OCI-LY3 (cell line): ENCODE measurements around the gene SOX8.

Experiments used
- H2AFZ ChIP-seq: fragments of 200-600, 300-600 bp; shearing (Covaris generic); 2 replicates; pipeline ENCODE4 v1.6.0; 2014; ENCODE audit warnings: antibody characterized with exemption, low read depth, low read length
- H3K27ac ChIP-seq: fragments of 200-600, 300-600 bp; sonication (generic); 2 replicates; pipeline ENCODE4 v1.5.1; 2014; ENCODE audit warnings: mild to moderate bottlenecking, low read length, moderate library complexity, mixed read lengths
- H3K27me3 ChIP-seq: fragments of 200-600, 300-600 bp; sonication (generic); 2 replicates; pipeline ENCODE4 v1.6.1; 2014; ENCODE audit warnings: low read depth, low read length, mixed read lengths
- H3K36me3 ChIP-seq: fragments of 200-600, 300-600 bp; sonication (generic); replicated peaks from 2 replicates; pipeline ENCODE3; 2014; ENCODE audit warnings: low read depth, low read length, mixed read lengths
- H3K4me1 ChIP-seq: fragments of 300-600, 200-600 bp; sonication (generic); 2 replicates; pipeline ENCODE4 v1.6.1; 2014; ENCODE audit warnings: low read length, mixed read lengths
- H3K4me2 ChIP-seq: fragments of 200-600, 300-600 bp; sonication (generic); 2 replicates; pipeline ENCODE4 v1.6.1; 2014; ENCODE audit warnings: low read length, mixed read lengths
- H3K4me3 ChIP-seq: fragments of 300-600, 200-600 bp; sonication (generic); 2 replicates; pipeline ENCODE4 v1.5.1; 2014; ENCODE audit warnings: antibody characterized with exemption, mild to moderate bottlenecking, low read length, moderate library complexity
- H3K79me2 ChIP-seq: fragments of 300-600, 200-600 bp; shearing (Covaris generic); 2 replicates; pipeline ENCODE4 v1.6.1; 2014; ENCODE audit warnings: mild to moderate bottlenecking, low read length, mixed read lengths
- H3K9ac ChIP-seq: fragments of 300-600, 200-600 bp; shearing (Covaris generic); 2 replicates; pipeline ENCODE4 v1.6.0; 2014; ENCODE audit warnings: mild to moderate bottlenecking, low read length, moderate library complexity
- H3K9me3 ChIP-seq: fragments of 200-600, 300-600 bp; shearing (Covaris generic); 2 replicates; pipeline ENCODE4 v1.6.1; 2014; ENCODE audit warnings: low read length, mixed read lengths; ENCODE audit not compliant: insufficient read depth
- H4K20me1 ChIP-seq: fragments of 200-600, 300-600 bp; sonication (generic); 2 replicates; pipeline ENCODE4 v1.6.1; 2016; ENCODE audit warnings: low read length, mixed read lengths; ENCODE audit not compliant: insufficient read depth
- EZH2phosphoT487 ChIP-seq: fragments of 200-600 bp; shearing (Covaris generic); IDR thresholded peaks from 2 replicates; pipeline ENCODE4 v1.6.1; 2018; ENCODE audit warnings: antibody characterized with exemption, mixed run types, low read depth
- TF ChIP-seq, protein P1 (sequence below): fragments of 200-600, 300-600 bp; sonication (generic); IDR thresholded peaks from 2 replicates; pipeline ENCODE4 v1.5.1; 2014; ENCODE audit warnings: antibody characterized with exemption, low read length, low read depth

Gene SOX8

DNA sequence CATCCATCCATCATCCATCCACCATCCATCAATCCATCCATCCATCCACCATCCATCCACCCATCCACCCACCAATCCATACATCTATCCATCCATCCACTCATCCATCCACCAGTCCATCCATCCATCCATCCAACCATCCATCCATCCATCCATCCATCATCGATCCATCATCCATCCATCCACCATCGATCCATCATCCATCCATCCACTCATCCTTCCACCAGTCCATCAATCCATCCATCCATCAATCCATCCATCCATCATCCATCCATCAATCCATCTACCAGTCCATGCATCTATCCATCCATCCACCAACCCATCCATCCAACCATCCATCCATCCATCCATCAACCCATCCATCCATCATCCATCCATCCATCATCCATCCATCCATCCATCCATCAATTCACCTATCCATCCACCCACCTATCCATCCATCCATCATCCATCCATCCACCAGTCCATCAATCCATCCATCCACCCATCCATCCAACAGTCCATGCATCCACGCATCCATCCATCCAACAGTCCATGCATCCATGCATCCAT, 51.6 kb downstream of the SOX8 start:
- Histone ChIP-seq H2AFZ (no peak overlapping the region), H3K27me3 (no peaks in the 10 kb centered on the region), H3K4me1 (no peaks in the 10 kb centered on the region), H3K79me2 (no peaks in the 10 kb centered on the region), H3K9me3 (no peaks in the 10 kb centered on the region), H3K9ac (no peak overlapping the region), H3K27ac (no peak overlapping the region), H3K4me2 (no peak overlapping the region), H3K4me3 (no peak overlapping the region), H4K20me1 (no peaks in the 10 kb centered on the region), H3K36me3 (no peaks in the 10 kb centered on the region)
- TF ChIP-seq EZH2phosphoT487: no peak
- TF ChIP-seq, protein P1, sequence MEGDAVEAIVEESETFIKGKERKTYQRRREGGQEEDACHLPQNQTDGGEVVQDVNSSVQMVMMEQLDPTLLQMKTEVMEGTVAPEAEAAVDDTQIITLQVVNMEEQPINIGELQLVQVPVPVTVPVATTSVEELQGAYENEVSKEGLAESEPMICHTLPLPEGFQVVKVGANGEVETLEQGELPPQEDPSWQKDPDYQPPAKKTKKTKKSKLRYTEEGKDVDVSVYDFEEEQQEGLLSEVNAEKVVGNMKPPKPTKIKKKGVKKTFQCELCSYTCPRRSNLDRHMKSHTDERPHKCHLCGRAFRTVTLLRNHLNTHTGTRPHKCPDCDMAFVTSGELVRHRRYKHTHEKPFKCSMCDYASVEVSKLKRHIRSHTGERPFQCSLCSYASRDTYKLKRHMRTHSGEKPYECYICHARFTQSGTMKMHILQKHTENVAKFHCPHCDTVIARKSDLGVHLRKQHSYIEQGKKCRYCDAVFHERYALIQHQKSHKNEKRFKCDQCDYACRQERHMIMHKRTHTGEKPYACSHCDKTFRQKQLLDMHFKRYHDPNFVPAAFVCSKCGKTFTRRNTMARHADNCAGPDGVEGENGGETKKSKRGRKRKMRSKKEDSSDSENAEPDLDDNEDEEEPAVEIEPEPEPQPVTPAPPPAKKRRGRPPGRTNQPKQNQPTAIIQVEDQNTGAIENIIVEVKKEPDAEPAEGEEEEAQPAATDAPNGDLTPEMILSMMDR: no peak

DNA sequence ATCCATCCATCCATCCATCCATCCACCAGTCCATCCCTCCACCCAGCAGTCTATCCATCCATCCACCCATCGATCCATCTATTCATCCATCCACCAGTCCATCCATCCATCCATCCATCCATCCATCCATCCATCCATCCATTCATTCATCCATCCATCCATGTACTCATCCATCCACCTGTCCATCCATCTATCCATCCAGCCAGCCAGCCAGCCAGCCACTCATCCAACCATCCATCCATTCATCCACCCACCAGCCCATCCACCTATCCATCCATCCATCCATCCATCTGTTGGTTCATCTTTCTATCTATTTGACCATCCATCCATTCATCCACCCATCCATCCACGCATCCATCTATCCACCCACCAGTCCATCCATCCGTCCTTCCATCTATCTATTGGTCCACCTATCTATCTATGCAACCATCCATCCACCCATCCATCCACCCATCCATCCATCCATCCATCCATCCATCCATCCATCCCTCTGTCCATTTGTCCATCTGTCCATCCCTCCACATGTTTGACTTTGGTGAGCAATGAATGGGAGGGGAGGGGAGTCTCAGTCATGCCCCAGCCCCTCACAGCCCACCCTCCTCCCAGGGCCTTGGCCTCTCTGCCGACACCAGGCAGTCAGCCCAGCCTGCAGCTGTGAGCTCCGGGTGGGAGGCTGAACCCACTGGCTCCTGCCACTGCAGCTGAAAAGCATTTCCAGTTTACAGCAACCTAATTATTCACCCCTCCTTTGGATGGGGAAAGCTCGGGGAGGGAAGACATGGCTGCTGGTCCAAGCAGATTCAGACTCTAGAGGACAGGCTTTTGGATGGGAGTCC, 52.9 kb downstream of the SOX8 start:
- Histone ChIP-seq H3K4me2 (no peak overlapping the region), H4K20me1 (no peaks in the 10 kb centered on the region), H3K79me2 (no peaks in the 10 kb centered on the region), H3K27me3 (no peaks in the 10 kb centered on the region), H2AFZ (no peak overlapping the region), H3K9me3 (no peaks in the 10 kb centered on the region), H3K4me1 (no peaks in the 10 kb centered on the region), H3K9ac (no peak overlapping the region), H3K27ac (no peak overlapping the region), H3K4me3 (no peak overlapping the region), H3K36me3 (no peaks in the 10 kb centered on the region)
- TF ChIP-seq, protein P1: no peak
- TF ChIP-seq EZH2phosphoT487: no peak

DNA sequence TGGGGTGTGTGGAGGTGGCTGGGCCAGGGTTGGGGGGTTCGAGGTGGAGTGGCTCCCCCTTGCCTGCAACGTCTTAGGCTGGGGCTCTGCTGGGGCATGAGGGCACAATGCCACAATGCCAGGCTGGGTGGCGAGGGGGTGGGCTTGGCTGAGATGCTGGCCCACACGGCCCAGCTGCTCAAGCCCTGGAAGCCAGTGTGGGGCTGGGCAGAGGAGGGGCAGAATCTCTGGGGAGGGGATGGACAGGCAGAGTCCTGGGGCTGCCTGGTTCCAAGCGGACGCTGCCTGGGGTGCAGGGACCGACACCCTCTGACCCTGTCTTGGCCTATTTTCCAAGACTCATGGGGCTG, 53.5 kb downstream of the SOX8 start:
- no peaks in the 10 kb centered on the region for H3K79me2 ChIP-seq
- H3K36me3 ChIP-seq: no peaks in the 10 kb centered on the region
- no peak overlapping the region for H3K4me2 ChIP-seq
- H4K20me1 ChIP-seq: no peaks in the 10 kb centered on the region
- no peaks in the 10 kb centered on the region for H3K4me1 ChIP-seq
- no peak overlapping the region for H3K9ac ChIP-seq
- TF ChIP-seq EZH2phosphoT487: no peak
- TF ChIP-seq, protein P1: no peak
- H3K27ac ChIP-seq: no peak overlapping the region
- no peaks in the 10 kb centered on the region for H3K27me3 ChIP-seq
- no peaks in the 10 kb centered on the region for H3K9me3 ChIP-seq
- H3K4me3 ChIP-seq: no peak overlapping the region
- no peak overlapping the region for H2AFZ ChIP-seq

DNA sequence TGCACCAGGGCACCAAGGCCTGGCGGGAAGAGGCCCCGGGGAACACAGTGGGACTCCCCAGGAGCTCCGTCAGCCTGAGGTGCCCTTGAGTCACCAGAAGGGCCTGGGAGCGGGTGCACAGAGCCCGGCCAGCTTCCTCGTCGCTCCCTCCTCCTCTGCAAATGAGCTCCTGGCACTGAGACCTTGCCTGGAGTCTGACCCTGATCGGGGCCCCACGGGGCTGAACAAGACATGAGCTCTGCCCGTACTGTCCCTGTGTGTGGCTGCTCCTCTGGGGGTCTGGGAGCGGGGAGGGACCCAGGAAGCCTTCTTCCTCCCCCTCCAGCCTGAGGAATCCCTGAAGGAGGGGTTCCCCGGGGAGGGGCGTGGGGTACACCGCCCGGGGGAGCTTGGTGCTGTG, 54.6 kb downstream of the SOX8 start:
- H3K9ac ChIP-seq: no peak overlapping the region
- no peak overlapping the region for H3K4me2 ChIP-seq
- H3K9me3 ChIP-seq: no peaks in the 10 kb centered on the region
- no peak overlapping the region for H3K4me3 ChIP-seq
- TF ChIP-seq, protein P1: no peak
- TF ChIP-seq EZH2phosphoT487: no peak
- H2AFZ ChIP-seq: no peak overlapping the region
- H3K4me1 ChIP-seq: no peaks in the 10 kb centered on the region
- H4K20me1 ChIP-seq: no peaks in the 10 kb centered on the region
- H3K36me3 ChIP-seq: no peaks in the 10 kb centered on the region
- H3K27ac ChIP-seq: no peak overlapping the region
- no peaks in the 10 kb centered on the region for H3K79me2 ChIP-seq
- no peaks in the 10 kb centered on the region for H3K27me3 ChIP-seq
